ENCODE results near the gene WARS2.

DNA sequence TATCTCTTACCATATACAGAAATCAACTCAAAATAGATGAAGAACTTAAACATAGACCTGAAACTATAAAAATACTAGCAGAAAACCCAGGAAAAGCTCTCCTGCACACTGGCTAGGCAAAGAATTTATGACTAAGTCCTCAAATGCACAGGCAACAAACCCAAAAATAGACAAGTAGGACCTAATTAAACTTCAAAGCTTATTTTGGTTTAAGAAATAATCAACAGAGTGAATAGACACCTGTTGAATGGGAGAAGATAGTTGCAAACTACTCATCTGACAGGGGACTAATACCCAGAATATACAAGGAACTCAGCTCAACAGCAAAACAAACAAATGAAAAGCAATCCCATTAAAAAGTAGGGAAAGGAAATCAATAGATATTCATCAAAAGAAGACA, 40.7 kb downstream of the WARS2 start:
- TF ChIP-seq, protein P1, sequence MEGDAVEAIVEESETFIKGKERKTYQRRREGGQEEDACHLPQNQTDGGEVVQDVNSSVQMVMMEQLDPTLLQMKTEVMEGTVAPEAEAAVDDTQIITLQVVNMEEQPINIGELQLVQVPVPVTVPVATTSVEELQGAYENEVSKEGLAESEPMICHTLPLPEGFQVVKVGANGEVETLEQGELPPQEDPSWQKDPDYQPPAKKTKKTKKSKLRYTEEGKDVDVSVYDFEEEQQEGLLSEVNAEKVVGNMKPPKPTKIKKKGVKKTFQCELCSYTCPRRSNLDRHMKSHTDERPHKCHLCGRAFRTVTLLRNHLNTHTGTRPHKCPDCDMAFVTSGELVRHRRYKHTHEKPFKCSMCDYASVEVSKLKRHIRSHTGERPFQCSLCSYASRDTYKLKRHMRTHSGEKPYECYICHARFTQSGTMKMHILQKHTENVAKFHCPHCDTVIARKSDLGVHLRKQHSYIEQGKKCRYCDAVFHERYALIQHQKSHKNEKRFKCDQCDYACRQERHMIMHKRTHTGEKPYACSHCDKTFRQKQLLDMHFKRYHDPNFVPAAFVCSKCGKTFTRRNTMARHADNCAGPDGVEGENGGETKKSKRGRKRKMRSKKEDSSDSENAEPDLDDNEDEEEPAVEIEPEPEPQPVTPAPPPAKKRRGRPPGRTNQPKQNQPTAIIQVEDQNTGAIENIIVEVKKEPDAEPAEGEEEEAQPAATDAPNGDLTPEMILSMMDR (IDR thresholded peaks at IDR 0.05), result no peak
- TF ChIP-seq POLR2AphosphoS5 (IDR thresholded peaks at IDR 0.05), result no peak
- TF ChIP-seq EP300 (IDR thresholded peaks at IDR 0.05), result no peak

Data from suprapubic skin (tissue), 4 donors.